H4 (cell line): Measurements from ENCODE around the gene RNF11. TPM values are rescaled to one million over a fixed set of nuclear protein-coding genes. Genes with fewer than 3 reads are reported as not detected.

ENCODE experiments used
- DNase-seq: peaks from one replicate; pipeline ENCODE4 v3.0.0-alpha.2; 2015; ENCODE audit warnings: low spot score
- total RNA-seq: library from RNA; depleted of rRNA; stranded (reverse); fragments of >200 nt; shearing (Covaris generic); gene quantifications from 2 replicates; pipeline ENCODE4 v1.2.3, GENCODE V29; 2014; rRNA removed

The RNF11 gene
- total RNA-seq, 1 experiment from 2014 or later, result 123 TPM

- DNase-seq, result peak; percentile 66
Measured at GRCh38 chr1:51313268-51313852, 77.3 kb downstream of the RNF11 start.

DNA sequence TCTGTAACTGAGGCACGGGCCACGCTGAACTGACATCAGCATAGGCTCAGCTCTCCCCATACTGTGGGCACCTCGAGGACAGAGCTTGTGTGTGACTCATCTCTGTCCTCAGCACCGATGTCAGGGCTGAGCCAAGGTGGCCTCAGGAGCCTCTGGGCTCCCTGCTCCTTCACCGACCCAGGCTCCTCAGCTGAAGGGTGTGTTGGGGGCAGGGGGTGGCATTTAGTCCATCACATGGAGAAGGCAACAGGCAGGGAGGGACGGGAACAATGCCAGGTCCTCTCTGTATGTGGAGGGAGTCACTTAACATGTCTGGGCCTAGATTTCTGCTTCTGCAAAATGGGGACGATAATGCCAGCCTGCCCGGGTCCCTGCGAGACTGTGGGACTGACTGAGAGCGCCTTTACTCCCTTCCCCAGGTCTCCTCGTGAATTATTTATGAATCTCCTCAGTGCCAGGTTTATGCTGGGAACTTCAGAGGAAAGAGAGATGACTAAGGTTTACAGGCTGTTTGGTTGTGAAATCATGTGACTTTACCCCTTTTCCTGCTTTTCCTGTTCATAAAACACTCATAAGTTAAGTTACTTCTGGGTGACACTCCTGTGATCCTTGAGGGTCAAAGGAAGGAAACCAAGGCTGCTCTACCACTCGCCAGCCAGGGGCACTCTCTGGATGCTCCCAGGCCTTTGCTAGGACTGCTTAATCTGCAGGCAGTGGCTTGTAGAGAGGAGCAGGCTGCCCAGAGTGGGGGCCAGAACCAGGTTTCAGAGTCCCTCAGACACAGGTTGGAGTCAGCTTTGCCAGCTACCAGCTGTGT lies 78.1 kb downstream of the RNF11 start:
- DNase-seq, result peak; percentile 77

GRCh38 chr1:51314974-51315373 lies 78.9 kb downstream of the RNF11 start:
- no peak for DNase-seq

GRCh38 chr1:51316113-51316845 lies 80.2 kb downstream of the RNF11 start:
- no peak for DNase-seq

DNA sequence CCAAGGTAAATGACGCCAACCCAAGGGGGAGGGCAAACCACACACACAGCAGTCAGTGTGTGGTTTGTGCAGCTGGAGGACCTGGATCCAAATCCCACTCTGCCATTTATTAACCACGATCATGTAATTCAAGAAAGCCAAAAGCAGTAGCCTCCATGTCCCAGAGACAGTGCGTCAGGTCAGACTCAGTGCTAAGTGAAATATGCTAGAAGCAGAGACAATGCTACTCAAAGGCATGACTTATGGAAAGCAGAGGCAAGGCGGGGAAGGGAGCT lies 80.7 kb downstream of the RNF11 start:
- peak; percentile 61 for DNase-seq

- DNase-seq, result no peak
Measured at GRCh38 chr1:51317798-51318197, 81.7 kb downstream of the RNF11 start.

DNA sequence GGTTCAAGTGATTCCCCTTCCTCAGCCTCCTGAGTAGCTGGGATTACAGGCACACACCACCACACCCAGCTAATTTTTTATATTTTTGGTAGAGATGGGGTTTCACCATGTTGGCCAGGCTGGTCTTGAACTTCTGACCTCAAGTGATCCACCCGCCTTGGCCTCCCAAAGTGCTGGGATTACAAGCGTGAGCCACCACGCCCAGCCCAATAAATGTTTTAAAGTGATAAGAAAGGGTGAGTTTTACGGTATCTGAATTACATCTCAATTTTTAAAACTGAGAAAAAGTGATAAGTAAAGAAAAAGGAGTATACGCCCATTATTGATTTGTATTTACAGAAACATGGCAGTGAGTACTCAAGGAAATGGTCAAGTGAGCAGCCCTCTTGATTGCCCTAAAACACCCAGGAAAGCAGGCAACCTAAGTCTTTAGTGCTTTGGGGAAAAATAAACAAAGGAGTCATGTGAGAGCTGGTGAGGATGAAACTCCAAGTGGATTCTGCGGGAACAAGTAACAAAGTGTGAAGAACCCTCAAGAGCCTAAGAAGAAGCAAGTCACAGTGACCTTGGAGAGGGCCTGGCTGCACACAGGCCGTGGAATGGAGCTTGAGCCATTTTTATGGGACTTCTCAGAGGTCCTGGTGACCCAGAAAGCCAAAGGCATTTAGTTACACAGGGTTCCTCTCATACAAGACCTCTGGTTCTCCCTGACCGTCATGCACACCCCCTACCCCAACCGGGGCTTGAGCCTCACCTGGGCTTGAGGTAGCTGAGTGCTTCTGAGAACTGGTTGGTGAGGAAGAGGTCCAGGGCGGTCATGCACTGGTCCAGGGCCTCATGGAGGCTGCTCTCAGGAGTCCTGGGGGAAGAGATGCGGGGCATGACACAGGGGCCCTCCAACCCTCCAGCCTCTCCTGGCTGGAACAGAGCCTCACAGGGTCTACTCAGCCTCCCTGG lies 85.2 kb downstream of the RNF11 start:
- DNase-seq, result no peak

- no peak for DNase-seq
Measured at GRCh38 chr1:51321924-51322280, 85.8 kb downstream of the RNF11 start.

GRCh38 chr1:51322417-51323101 lies 86.5 kb downstream of the RNF11 start:
- no peak for DNase-seq

Other genes starting within 250 kb of the RNF11 start
- not detected in 2 replicates for gene C1orf185, start 134.0 kb upstream of the RNF11 start, total RNA-seq
- gene TTC39A, start 94.3 kb downstream of the RNF11 start, total RNA-seq, result 0.83 and 3.5 TPM in 2 replicates